HepG2 (cell line): ENCODE results near the gene SMPX. TPM values are rescaled to one million over a fixed set of nuclear protein-coding genes. Genes with fewer than 3 reads are reported as not detected.

Source experiments
- polyA plus RNA-seq, 8 experiments: library from polyadenylated mRNA; depleted of rRNA in 3 of 8; stranded (reverse) in 7 of 8; unstranded in 1 of 8; fragments of >200 nt; fragmentation: Illumina TruSeq in 4 of 8; extraction: Trizol in 4 of 8; gene quantifications; 2 replicates each; pipeline versions ENCODE4 v1.2.1 to v1.2.3, GENCODE V29; 2011 to 2016; ENCODE audit warnings: low read depth in 4 of 8, missing spikeins in 1 of 8, mixed read lengths in 1 of 8; ENCODE audit not compliant: insufficient read depth in 1 of 8
- total RNA-seq, 5 experiments: library from RNA; depleted of rRNA; stranded (reverse); fragments of >200 nt; fragmentation: Illumina TruSeq; extraction: Trizol; gene quantifications; 2 replicates each; pipeline ENCODE4 v1.2.3, GENCODE V29; 2016; ENCODE audit warnings: low read depth in 1 of 5

The SMPX gene
- total and polyA plus RNA-seq, 2 of the 13 experiments (the other 11 are each of a cell fraction or from before 2014, with no cell fraction given), result 0.95 to 1.8 TPM

Other genes starting within 250 kb of the SMPX start
- gene KLHL34, start 99.8 kb downstream of the SMPX start, total RNA-seq (2016; rRNA removed; fragmentation: Illumina TruSeq; extraction: Trizol), result not detected in 2 replicates
- gene KLHL34, start 99.8 kb downstream of the SMPX start, polyA plus RNA-seq (2011; rRNA removed), result not detected in 2 replicates
- gene MBTPS2, start 81.5 kb upstream of the SMPX start, total RNA-seq (2016; rRNA removed; fragmentation: Illumina TruSeq; extraction: Trizol), result 5.7 and 7.7 TPM in 2 replicates
- 12.4 and 14.4 TPM in 2 replicates for gene MBTPS2, start 81.5 kb upstream of the SMPX start, polyA plus RNA-seq (2011; rRNA removed)
- gene YY2, start 97.9 kb upstream of the SMPX start, total RNA-seq (2016; rRNA removed; fragmentation: Illumina TruSeq; extraction: Trizol), result 0.31 and 0.44 TPM in 2 replicates
- 0.34 and 0.47 TPM in 2 replicates for gene YY2, start 97.9 kb upstream of the SMPX start, polyA plus RNA-seq (2011; rRNA removed)
- 91.9 and 115 TPM in 2 replicates for gene SMS, start 182.6 kb upstream of the SMPX start, total RNA-seq (2016; rRNA removed; fragmentation: Illumina TruSeq; extraction: Trizol)
- gene SMS, start 182.6 kb upstream of the SMPX start, polyA plus RNA-seq (2011; rRNA removed), result 29.6 and 40.5 TPM in 2 replicates